GM12865 (cell line): ENCODE results near the gene MAGI1.

Source experiments
- DNase-seq: peaks from one replicate; pipeline ENCODE4 v3.0.0; 2010; ENCODE audit warnings: low read depth
- H3K4me3 ChIP-seq: 2 replicates; pipeline ENCODE4 v1.5.1; 2011; ENCODE audit warnings: mild to moderate bottlenecking, low read depth, low read length, control low read depth
- CTCF ChIP-seq: IDR thresholded peaks from 2 replicates; pipeline ENCODE4 v1.5.1; 2011; ENCODE audit warnings: low read length, control low read depth, low read depth, inconsistent platforms; ENCODE audit not compliant: insufficient read depth; ENCODE audit errors: missing control alignments

The MAGI1 gene

DNA sequence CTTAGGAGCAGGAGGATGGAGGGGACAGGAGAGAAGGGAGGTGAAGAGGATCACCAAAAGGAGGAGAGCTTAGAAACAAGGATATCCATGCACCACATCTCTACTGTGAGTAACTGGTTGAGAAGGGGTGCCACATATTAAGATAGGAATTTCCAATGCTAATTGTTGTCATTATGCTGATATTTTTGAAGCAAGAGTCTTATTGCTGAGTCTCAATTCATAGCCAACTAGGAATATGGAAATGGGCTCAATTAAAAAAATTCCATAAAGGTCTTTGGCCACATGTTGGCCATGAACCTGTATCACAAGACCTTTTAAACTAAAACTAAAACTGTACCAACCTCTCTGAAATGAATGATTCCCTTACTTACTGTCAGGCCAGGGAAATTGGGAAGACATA is 642.6 kb downstream of the MAGI1 start:
- no peak for DNase-seq
- TF ChIP-seq CTCF: no peak
- H3K4me3 ChIP-seq: no peak overlapping the region

DNA sequence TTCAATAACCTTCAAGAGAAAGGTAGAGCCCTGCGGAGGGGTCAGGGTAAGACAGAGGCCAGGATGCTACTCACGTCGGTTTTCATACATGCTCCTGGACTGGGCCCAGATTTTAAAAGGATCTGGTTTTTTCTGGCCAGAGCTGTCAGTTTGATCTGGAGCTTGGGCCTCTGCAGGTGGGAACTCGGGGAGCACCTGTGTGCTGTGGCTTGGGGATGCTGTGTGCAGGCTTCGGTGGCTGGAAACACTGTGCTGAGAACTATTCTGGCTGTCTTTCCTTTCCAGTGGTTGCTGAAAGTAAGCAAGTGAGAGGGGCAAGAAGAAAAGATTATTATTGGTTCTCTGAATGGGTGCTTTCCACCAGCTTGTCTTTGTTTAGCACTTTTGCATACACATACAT is 647.6 kb downstream of the MAGI1 start:
- H3K4me3 ChIP-seq: no peak overlapping the region
- DNase-seq: no peak
- no peak for TF ChIP-seq CTCF

- no peak for TF ChIP-seq CTCF
- no peak overlapping the region for H3K4me3 ChIP-seq
- DNase-seq: no peak
These were observed 652.9 kb downstream of the MAGI1 start for GRCh38 chr3:65385805-65386204.

GRCh38 chr3:65381496-65382010 is 657.2 kb downstream of the MAGI1 start:
- DNase-seq: no peak
- H3K4me3 ChIP-seq: no peak overlapping the region
- TF ChIP-seq CTCF: no peak

DNA sequence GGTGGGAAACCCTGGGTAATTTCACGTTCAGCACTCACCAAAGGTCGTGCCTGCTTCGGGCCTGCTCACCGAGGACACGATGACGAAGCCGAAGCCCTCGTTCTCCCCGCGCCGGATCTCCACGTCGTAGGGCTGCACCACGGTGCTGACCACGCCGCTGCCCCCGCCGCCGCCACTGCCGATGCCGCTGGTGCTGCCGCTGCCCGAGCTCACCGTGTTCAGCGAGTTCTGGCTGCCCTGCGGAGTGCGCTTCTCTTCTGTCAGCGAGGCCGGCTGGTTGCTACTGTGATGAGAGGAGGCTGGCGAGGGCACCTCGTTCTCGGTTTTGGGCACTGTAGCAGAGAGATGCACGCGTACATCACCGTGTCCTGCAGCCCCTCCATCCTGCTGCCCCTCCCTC is 659.5 kb downstream of the MAGI1 start:
- no peak for TF ChIP-seq CTCF
- no peak overlapping the region for H3K4me3 ChIP-seq
- no peak for DNase-seq

- no peak for TF ChIP-seq CTCF
- no peak for DNase-seq
- no peak overlapping the region for H3K4me3 ChIP-seq
These were observed 661.1 kb downstream of the MAGI1 start for GRCh38 chr3:65377637-65378036.

GRCh38 chr3:65376426-65376825 is 662.3 kb downstream of the MAGI1 start:
- TF ChIP-seq CTCF: no peak
- H3K4me3 ChIP-seq: no peak overlapping the region
- DNase-seq: no peak
